VCaP (cell line): ENCODE results near the gene ABCA5.
A peak's percentile ranks its signal among the peaks of the same experiment; 100 is the strongest.
"Not testable (repeated sequence)": the region's sequence is repeated elsewhere in the genome, so short reads cannot be mapped to it uniquely, and the experiment has no call there.

Experiments used
- H3K27ac ChIP-seq: fragments of 450-650 bp; 2 replicates; pipeline ENCODE4 v1.5.1; 2017
- TF ChIP-seq, protein P1 (sequence below): fragments of 450-650 bp; conservative IDR thresholded peaks from 2 replicates; pipeline ENCODE4 v1.5.1; 2017; ENCODE audit warnings: mild to moderate bottlenecking, moderate library complexity

ABCA5 gene

GRCh38 chr17:69314246-69315065, 12.5 kb downstream of the ABCA5 start:
- 0 out of 2 replicates have a peak overlapping the region, but pooled peaks have one; percentile 4 for H3K27ac ChIP-seq
- TF ChIP-seq, protein P1, sequence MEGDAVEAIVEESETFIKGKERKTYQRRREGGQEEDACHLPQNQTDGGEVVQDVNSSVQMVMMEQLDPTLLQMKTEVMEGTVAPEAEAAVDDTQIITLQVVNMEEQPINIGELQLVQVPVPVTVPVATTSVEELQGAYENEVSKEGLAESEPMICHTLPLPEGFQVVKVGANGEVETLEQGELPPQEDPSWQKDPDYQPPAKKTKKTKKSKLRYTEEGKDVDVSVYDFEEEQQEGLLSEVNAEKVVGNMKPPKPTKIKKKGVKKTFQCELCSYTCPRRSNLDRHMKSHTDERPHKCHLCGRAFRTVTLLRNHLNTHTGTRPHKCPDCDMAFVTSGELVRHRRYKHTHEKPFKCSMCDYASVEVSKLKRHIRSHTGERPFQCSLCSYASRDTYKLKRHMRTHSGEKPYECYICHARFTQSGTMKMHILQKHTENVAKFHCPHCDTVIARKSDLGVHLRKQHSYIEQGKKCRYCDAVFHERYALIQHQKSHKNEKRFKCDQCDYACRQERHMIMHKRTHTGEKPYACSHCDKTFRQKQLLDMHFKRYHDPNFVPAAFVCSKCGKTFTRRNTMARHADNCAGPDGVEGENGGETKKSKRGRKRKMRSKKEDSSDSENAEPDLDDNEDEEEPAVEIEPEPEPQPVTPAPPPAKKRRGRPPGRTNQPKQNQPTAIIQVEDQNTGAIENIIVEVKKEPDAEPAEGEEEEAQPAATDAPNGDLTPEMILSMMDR, result no peak

GRCh38 chr17:69305177-69305576, 21.8 kb downstream of the ABCA5 start:
- no peak overlapping the region for H3K27ac ChIP-seq
- TF ChIP-seq, protein P1, result no peak

- TF ChIP-seq, protein P1, result no peak
- no peak overlapping the region for H3K27ac ChIP-seq
These were observed 24.3 kb downstream of the ABCA5 start for GRCh38 chr17:69302682-69303081.

DNA sequence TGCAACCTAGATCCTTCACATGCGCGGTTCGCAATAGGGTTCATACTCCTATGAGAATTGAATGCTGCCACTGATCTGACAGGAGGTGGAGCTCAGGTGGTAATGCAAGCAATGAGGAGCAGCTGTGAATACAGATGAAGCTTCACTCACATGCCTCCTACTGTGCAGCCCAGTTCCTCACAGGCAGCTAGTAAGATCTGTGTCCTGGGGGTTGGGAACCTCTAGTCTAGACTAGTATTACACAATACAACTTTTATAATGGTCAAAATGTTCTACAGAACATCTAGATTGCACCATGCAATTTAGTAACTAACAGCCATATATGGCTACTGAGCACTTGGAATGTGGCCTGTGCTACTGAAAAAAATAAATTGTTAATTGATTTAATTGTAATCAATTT, 26.7 kb downstream of the ABCA5 start:
- TF ChIP-seq, protein P1, result no peak
- H3K27ac ChIP-seq, result no peak overlapping the region

DNA sequence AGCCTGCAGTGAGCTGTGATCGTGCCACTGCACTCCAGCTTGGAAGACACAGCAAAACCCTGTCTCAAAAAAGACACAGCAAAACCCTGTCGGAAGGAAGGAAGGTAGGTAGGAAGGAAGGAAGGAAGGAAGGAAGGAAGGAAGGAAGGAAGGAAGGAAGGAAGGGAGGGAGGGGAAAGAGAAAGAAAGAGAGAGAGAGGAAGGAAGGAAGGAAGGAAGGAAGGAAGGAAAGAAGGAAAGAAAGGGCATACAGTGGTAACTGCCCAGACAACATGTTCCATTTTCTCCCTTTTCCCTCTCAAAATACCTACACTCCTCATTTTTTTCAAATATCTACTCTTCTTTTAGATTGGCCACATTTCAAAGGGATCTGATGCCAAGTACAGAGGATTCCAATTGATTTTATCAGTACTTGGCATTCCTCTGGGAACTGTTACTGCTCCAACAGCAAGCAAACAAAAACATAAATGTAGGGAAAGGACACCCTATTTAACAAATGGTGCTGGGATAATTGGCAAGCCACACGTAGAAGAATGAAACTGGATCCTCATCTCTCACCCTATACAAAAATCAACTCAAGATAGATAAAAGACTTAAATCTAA, 28.7 kb downstream of the ABCA5 start:
- H3K27ac ChIP-seq, result not testable (repeated sequence)

DNA sequence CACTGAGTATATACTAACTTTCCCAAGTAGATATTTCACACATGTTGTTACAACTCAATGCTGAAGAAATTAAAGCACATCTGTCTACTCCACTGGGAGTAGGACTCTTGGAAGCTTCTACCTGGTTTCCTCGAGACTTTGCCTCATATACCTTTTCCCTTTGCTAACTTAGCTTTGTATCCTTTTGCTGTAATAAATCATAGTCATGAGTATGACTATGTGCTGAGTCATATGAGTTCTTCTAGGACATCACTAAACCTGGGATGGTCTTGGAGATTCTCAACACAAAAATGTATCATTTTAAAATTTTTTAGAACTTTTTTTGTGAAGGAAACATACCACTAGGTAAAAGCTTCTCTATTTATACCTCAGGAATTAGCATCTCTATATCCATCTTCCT, 39.8 kb downstream of the ABCA5 start:
- TF ChIP-seq, protein P1, result no peak
- H3K27ac ChIP-seq, result no peak overlapping the region

- H3K27ac ChIP-seq, result no peak overlapping the region
- TF ChIP-seq, protein P1, result no peak
These were observed 40.7 kb downstream of the ABCA5 start for GRCh38 chr17:69286257-69286656.

DNA sequence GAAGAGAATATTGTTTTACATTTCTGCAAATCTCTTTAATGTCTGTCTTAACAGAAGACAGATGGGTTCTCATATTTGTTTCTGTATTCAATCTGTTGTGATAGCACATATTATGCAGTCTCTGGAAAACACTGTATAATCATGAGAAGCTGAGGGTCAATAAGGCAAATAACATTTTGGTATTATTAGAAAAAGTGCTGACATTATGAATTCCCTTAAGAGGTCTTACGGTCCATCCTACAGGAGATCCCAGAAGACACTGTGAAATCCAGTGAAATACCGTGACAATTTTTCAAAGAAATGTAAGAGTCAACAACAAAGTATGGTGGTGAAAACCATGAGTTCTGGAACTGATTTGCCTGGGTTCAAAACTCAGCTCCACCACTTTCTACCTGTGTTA, 42.3 kb downstream of the ABCA5 start:
- TF ChIP-seq, protein P1, result no peak
- no peak overlapping the region for H3K27ac ChIP-seq
